ENCODE measurements around the gene NADSYN1.

- TF ChIP-seq CBX3 (IDR thresholded peaks at IDR 0.05; ENCODE audit: low read depth) (no peak), ZBTB33 (IDR thresholded peaks at IDR 0.05; ENCODE audit: extremely low read depth, insufficient replicate concordance, low read length) (no peak), POLR2AphosphoS5 (IDR thresholded peaks at IDR 0.05; ENCODE audit: low read depth, low read length) (no peak), CTCF (IDR thresholded peaks at IDR 0.05 in 2 of 3, conservative IDR thresholded peaks at IDR 0.05 in 1 of 3; ENCODE audit: borderline replicate concordance in 1 of 3, insufficient read depth in 1 of 3, low read depth in 2 of 3, low read length in 2 of 3) (no peak), SRF (IDR thresholded peaks at IDR 0.05; ENCODE audit: low read depth) (no peak), SIN3A (IDR thresholded peaks at IDR 0.05; ENCODE audit: low read depth) (no peak), EZH2 (IDR thresholded peaks at IDR 0.05) (no peak), POLR2A (IDR thresholded peaks at IDR 0.05; ENCODE audit: borderline replicate concordance, extremely low read depth, insufficient read depth, insufficient read length) (no peak), RAD21 (IDR thresholded peaks at IDR 0.05; ENCODE audit: low read depth) (no peak), YY1 (IDR thresholded peaks at IDR 0.05; ENCODE audit: extremely low read depth, insufficient replicate concordance, low read depth, low read length) (no peak), EGR1 (IDR thresholded peaks at IDR 0.05; ENCODE audit: low read depth) (no peak), SP1 (IDR thresholded peaks at IDR 0.05; ENCODE audit: low read depth) (no peak), REST (IDR thresholded peaks at IDR 0.05; ENCODE audit: low read depth) (no peak), MAX (IDR thresholded peaks at IDR 0.05) (no peak)
These were observed 17.9 kb downstream of the NADSYN1 start for GRCh38 chr11:71470946-71471345.

Measured in HCT116 (cell line).